SKM-1 treated with dmso at 0.1 percent for 144 hours (cell line): ENCODE results near the gene RPS25.
"Not testable (repeated sequence)": the region's sequence is repeated elsewhere in the genome, so short reads cannot be mapped to it uniquely, and the experiment has no call there.

Experiments
- DNase-seq: peaks from one replicate; lab custom pipeline; 2025; ENCODE audit not compliant: unreplicated experiment; lab: John Stamatoyannopoulos, UW

Gene RPS25

DNA sequence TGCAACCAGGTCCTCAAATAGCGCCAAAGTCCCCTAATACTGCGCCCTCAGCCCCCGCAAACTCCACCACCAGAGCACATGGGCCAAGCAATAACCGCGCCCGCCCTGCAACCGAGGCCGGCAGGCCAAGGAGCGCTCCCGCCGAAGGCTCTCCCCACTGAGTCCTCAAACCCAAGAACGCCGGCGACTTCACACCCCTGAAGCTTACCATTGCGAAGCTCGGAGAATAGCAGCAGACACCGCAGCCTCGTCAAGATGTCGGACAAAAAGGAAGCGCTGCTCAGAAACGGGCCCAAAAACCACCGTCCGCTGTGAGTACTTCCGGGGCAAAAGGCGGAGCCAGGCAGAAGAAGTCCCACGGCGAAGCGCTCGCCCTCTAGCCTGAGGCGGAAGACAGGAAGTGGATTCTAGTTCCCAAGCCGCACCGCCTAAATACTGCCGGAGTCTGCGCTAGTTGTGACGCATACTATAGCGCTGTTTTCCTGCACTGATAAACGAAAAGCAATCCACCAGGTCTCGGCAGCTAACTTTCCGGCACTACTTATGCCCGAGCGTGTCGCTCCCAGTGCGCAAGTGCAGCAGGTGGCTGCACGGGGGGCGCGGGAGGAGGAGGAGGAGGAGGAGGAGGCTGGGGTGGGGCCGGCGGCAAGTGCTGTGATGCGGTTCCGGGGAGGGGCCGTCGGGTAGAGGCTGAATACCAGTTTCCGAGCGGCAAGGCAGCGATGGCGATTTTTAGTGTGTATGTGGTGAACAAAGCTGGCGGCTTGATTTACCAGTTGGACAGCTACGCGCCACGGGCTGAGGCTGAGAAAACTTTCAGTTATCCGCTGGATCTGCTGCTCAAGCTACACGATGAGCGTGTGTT is at the start of gene RPS25, which contains the start of gene TRAPPC4:
Gene RPS25, minus strand, starts transcription at position 270 of the 865 bp plus-strand sequence. Its CDS starts 59 bp downstream, at position 211.
Gene TRAPPC4, plus strand, starts transcription at position 693 of the 865 bp plus-strand sequence. Its CDS starts 30 bp downstream, at position 723.
- peak; percentile 96 for DNase-seq

GRCh38 chr11:119067371-119068222 is 49.5 kb upstream of the RPS25 start, which contains the start of gene VPS11:
VPS11 (plus strand) TSS chr11:119067818; CDS start chr11:119067824, 6 bp downstream.
- peak; percentile 91 for DNase-seq

GRCh38 chr11:119065369-119065768 is 47.2 kb upstream of the RPS25 start:
- peak; percentile 52 for DNase-seq

DNA sequence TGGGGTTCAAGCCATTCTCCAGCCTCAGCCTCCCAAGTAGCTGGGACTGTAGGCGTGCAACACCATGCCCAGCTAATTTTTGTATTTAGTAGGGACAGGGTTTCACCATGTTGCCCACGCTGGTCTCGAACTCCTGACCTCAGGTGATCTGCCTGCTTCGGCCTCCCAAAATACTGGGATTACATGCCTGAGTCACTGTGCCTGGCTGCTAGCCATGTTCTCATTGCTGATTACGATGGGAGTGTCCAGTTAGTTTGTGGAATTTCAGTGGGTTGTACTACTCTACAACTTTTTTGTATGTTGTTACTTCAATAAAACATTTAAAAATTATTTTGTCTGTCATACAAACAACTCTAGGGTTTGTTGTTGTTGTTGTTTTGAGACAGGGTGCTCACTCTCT is 44.6 kb upstream of the RPS25 start:
- no peak for DNase-seq

DNA sequence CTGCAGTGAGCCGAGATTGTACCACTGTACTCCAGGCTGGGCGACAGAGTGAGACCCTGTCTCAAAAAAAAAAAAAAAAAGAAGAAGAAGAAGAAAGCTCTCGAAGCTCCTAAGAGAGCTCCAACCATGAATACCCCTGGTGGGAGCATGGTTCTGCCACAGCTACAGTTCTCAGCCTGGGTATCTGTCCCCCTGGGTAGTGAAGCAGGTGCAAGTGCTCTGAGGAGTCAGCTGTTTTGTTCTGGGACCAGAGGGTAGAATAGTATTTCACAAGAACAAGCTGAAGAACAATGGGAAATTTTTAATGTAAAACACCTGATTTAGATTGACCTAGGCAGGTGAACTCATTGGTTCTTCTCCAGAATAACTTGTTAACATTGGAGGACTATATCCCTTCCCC is 43.1 kb upstream of the RPS25 start:
- DNase-seq = no peak

DNA sequence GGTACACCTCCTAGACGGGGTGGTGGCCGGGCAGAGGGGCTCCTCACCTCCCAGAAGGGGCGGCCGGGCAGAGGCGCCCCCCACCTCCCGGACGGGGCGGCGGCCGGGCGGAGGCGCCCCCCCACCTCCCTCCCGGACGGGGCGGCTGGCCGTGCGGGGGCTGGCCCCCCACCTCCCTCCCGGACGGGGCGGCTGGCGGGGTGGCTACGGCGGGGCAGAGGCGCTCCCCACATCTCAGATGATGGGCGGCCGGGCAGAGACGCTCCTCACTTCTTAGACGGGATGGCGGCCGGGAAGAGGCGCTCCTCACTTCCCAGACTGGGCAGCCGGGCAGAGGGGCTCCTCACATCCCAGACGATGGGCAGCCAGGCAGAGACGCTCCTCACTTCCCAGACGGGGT is 41.0 kb upstream of the RPS25 start:
- not testable (repeated sequence) for DNase-seq

GRCh38 chr11:119057000-119057769 is 39.0 kb upstream of the RPS25 start, which contains the start of gene HYOU1:
HYOU1 (minus strand) TSS chr11:119057205; CDS start chr11:119056160, 1,045 bp downstream.
- DNase-seq = peak; percentile 92

DNA sequence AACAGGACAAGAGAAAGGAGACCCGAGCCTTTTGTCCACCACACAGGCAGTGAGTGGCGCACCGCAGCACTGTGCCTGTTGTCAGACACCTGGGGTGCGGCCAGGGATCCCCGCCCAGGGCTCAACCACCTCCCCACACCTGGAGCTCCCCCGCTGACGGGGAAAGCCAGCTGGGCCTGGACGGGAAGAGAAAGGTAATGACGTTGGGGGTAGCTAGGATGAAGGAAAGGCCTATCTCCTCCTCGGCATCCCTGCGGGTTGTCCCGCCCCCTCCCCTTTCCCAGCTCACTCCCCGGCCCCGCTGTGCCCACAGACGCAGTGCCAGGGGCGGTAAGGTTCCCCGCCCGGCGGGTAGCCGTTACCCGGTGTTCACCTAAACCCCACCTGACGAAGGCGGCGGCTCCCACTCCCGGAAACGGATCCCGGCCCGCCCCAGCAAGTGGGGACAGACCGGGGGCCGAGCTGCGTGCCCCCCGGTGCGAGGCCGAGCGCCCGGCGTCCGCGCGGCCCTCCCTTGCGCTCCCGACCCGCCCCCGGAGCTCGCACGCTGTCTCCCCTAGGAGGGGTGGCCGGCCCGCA is 38.4 kb upstream of the RPS25 start:
- DNase-seq = no peak

GRCh38 chr11:119055901-119056300 is 37.8 kb upstream of the RPS25 start:
- no peak for DNase-seq

GRCh38 chr11:119054418-119054817 is 36.3 kb upstream of the RPS25 start:
- DNase-seq = no peak

DNA sequence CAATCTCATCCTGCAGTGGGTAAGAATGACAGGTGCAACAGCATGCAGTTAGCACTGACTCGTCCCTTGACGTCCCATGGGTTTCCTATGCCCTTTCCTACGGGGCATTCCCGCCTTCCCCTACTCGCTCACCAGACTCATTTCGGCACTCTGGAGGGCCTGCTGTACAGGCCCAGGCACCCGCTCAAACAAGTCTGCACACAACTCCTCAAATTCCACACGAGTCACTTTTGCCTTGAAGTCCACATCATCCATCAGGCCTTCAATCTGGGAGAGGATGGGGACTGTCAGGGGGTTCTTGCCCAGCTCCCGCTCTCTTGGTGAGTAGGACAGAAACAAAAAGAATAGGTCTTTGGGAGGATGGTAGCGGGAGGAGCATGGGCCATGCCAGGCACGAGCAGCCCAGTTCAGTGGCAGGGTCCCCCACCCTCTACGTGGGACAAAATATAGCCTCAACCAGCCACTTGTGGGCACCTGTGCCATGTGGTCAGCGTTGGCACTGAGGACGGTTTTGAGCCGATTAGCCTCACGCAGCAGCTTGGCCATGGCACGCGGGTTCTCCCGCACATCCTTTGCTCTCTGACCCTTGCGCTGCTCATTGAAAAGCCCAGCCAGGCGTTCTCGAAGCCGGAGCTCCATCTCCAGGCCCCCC is 34.1 kb upstream of the RPS25 start:
- DNase-seq = no peak

DNA sequence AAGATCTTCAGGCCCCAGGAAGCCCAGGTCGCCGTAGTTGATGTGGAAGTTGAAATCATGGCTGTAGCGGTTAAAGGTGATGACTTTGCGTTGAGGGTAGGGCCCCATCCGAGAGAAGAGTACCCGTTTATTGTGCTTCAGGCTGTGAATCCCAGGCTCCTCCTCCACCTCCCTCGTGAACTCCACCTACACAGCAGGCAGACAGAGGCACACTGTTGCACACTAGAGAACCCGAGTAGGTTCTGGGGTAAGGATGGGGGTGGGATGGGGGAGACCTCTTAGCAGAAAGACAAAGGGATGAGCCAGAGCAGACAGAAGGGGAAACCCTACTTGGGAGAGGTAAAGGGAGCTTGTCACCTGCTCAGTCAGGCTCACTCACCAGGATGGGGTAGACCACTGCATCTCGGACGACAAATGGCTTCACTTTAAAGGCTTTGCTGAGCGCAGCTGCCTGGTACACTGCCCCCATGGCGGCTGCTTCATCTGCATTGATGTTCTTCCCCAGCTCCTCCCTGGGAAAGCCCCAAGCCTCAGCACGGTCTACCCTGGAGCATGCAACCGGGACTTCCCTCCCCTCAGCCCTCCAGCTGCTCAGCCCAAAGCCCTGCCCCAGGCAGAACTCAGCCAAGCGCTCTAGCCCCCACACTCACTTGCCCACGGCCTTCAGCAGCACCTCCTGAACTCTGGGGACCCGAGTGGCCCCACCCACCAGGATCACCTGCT is 33.5 kb upstream of the RPS25 start:
- DNase-seq = no peak

- no peak for DNase-seq
Measured at GRCh38 chr11:119049081-119049480, 30.9 kb upstream of the RPS25 start.

DNA sequence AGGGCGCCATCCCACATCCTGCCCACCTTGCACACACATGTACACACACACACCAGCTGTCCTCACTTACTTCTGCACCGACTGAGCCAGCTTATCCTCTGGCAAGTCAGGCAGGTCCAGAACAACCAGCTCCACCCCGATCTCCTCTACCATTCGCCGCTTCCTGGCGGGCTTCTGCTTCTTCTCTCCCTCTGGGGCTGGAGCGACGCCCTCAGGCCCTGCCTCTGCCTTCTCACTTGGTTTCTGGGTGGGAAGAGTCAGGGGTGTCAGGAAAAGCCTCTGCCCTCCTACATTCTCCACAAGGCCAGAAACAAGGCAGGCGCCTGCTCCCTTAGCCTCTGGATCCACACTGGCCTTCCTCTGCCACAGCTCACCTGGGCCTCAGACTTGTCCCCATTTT is 30.5 kb upstream of the RPS25 start:
- no peak for DNase-seq

DNA sequence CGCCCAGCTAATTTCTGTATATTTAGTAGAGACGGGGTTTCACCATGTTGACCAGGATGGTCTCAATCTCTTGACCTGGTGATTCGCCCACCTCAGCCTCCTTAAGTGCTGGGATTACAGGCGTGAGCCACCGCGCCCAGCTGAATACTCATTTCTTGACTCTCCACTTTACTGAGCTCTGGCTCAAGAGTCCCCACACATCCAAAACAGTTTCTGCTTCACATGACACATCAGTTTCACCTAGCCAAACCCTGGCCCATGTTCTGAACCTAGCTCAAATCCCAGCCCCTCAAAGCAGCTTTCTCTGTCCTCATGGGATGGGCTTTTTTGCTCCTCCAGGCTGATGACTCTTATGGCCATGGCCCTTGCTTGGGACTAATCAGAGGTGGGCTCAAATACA is 29.1 kb upstream of the RPS25 start:
- no peak for DNase-seq

GRCh38 chr11:119046489-119046888 is 28.3 kb upstream of the RPS25 start:
- no peak for DNase-seq

GRCh38 chr11:119044708-119045107 is 26.6 kb upstream of the RPS25 start:
- no peak for DNase-seq

GRCh38 chr11:119042927-119043326 is 24.8 kb upstream of the RPS25 start:
- DNase-seq = no peak

- DNase-seq = no peak
Measured at GRCh38 chr11:119041821-119042514, 23.8 kb upstream of the RPS25 start.
